Activated naive CD4-positive, alpha-beta T cell treated with anti-CD3 and anti-CD28 coated beads, Interleukin-2, amount 50 U/mL, for 24 hours (primary cell): ENCODE measurements around the gene SHISA2.

Experiments
- H3K27ac Mint-ChIP-seq: one replicate; pipeline ENCODE4 v1.8.0; 2021; ENCODE audit warnings: mild to moderate bottlenecking, mixed read lengths
- H3K27me3 Mint-ChIP-seq: one replicate; pipeline ENCODE4 v1.8.0; 2021; ENCODE audit warnings: mixed read lengths
- H3K36me3 Mint-ChIP-seq: one replicate; pipeline ENCODE4 v1.8.0; 2021; ENCODE audit warnings: mixed read lengths
- H3K4me1 Mint-ChIP-seq: one replicate; pipeline ENCODE4 v1.8.0; 2021; ENCODE audit warnings: mixed read lengths
- H3K4me3 Mint-ChIP-seq: one replicate; pipeline ENCODE4 v1.8.0; 2021; ENCODE audit warnings: mild to moderate bottlenecking, mixed read lengths
- H3K9me3 Mint-ChIP-seq: one replicate; pipeline ENCODE4 v1.8.0; 2021; ENCODE audit warnings: mixed read lengths

SHISA2 gene

GRCh38 chr13:26030331-26030730 is 21.5 kb downstream of the SHISA2 start:
- Mint-ChIP-seq H3K4me3 (no peak overlapping the region), H3K9me3 (peaks cover 5% of the 10 kb centered on the region), H3K36me3 (no peaks in the 10 kb centered on the region), H3K27ac (no peak overlapping the region), H3K27me3 (no peaks in the 10 kb centered on the region), H3K4me1 (no peaks in the 10 kb centered on the region)

GRCh38 chr13:26029581-26030136 is 22.2 kb downstream of the SHISA2 start:
- Mint-ChIP-seq H3K27ac (no peak overlapping the region), H3K9me3 (peaks cover 5% of the 10 kb centered on the region), H3K4me3 (no peak overlapping the region), H3K27me3 (no peaks in the 10 kb centered on the region), H3K36me3 (no peaks in the 10 kb centered on the region), H3K4me1 (no peaks in the 10 kb centered on the region)

- H3K27me3 Mint-ChIP-seq, result no peaks in the 10 kb centered on the region
- H3K4me3 Mint-ChIP-seq, result no peak overlapping the region
- no peak overlapping the region for H3K27ac Mint-ChIP-seq
- peaks cover 5% of the 10 kb centered on the region for H3K9me3 Mint-ChIP-seq
- H3K4me1 Mint-ChIP-seq, result no peaks in the 10 kb centered on the region
- H3K36me3 Mint-ChIP-seq, result peaks cover under 1% of the 10 kb centered on the region
These were observed 25.6 kb downstream of the SHISA2 start for GRCh38 chr13:26026211-26026610.

- Mint-ChIP-seq H3K27ac (peak overlapping the region; percentile 38), H3K4me3 (no peak overlapping the region), H3K9me3 (peaks cover 3% of the 10 kb centered on the region), H3K36me3 (peaks cover 4% of the 10 kb centered on the region), H3K27me3 (no peaks in the 10 kb centered on the region), H3K4me1 (no peaks in the 10 kb centered on the region)
These were observed 26.0 kb downstream of the SHISA2 start for GRCh38 chr13:26025771-26026170.

GRCh38 chr13:26025196-26025595 is 26.6 kb downstream of the SHISA2 start:
- Mint-ChIP-seq H3K4me1 (no peaks in the 10 kb centered on the region), H3K9me3 (no peaks in the 10 kb centered on the region), H3K27me3 (no peaks in the 10 kb centered on the region), H3K36me3 (peaks cover 8% of the 10 kb centered on the region), H3K27ac (no peak overlapping the region), H3K4me3 (no peak overlapping the region)

GRCh38 chr13:26024558-26024957 is 27.3 kb downstream of the SHISA2 start:
- H3K4me3 Mint-ChIP-seq, result no peak overlapping the region
- no peaks in the 10 kb centered on the region for H3K9me3 Mint-ChIP-seq
- H3K27me3 Mint-ChIP-seq, result no peaks in the 10 kb centered on the region

GRCh38 chr13:26022538-26023292 is 29.1 kb downstream of the SHISA2 start:
- H3K9me3 Mint-ChIP-seq, result no peaks in the 10 kb centered on the region
- no peak overlapping the region for H3K27ac Mint-ChIP-seq
- H3K4me3 Mint-ChIP-seq, result no peak overlapping the region
- H3K36me3 Mint-ChIP-seq, result peaks cover 13% of the 10 kb centered on the region
- no peaks in the 10 kb centered on the region for H3K27me3 Mint-ChIP-seq
- peaks cover 8% of the 10 kb centered on the region for H3K4me1 Mint-ChIP-seq

More at GRCh38 chr13:26024558-26024957, 27.3 kb downstream of the SHISA2 start:
- Mint-ChIP-seq H3K4me1 (no peaks in the 10 kb centered on the region), H3K36me3 (peaks cover 13% of the 10 kb centered on the region), H3K27ac (no peak overlapping the region)

- H3K27me3 Mint-ChIP-seq, result no peaks in the 10 kb centered on the region
- peaks cover 16% of the 10 kb centered on the region for H3K4me1 Mint-ChIP-seq
- H3K36me3 Mint-ChIP-seq, result peaks cover 13% of the 10 kb centered on the region
- H3K27ac Mint-ChIP-seq, result no peak overlapping the region
- H3K9me3 Mint-ChIP-seq, result no peaks in the 10 kb centered on the region
- no peak overlapping the region for H3K4me3 Mint-ChIP-seq
These were observed 29.9 kb downstream of the SHISA2 start for GRCh38 chr13:26021956-26022355.

GRCh38 chr13:26021516-26021915 is 30.3 kb downstream of the SHISA2 start:
- Mint-ChIP-seq H3K27me3 (no peaks in the 10 kb centered on the region), H3K4me3 (no peak overlapping the region), H3K27ac (no peak overlapping the region), H3K4me1 (peaks cover 20% of the 10 kb centered on the region), H3K9me3 (no peaks in the 10 kb centered on the region), H3K36me3 (peaks cover 13% of the 10 kb centered on the region)

- Mint-ChIP-seq H3K9me3 (no peaks in the 10 kb centered on the region), H3K4me3 (no peak overlapping the region), H3K27me3 (no peaks in the 10 kb centered on the region), H3K4me1 (peaks cover 26% of the 10 kb centered on the region), H3K27ac (no peak overlapping the region), H3K36me3 (peaks cover 13% of the 10 kb centered on the region)
These were observed 30.9 kb downstream of the SHISA2 start for GRCh38 chr13:26020891-26021290.

GRCh38 chr13:26019881-26020870 is 31.6 kb downstream of the SHISA2 start:
- Mint-ChIP-seq H3K27me3 (no peaks in the 10 kb centered on the region), H3K36me3 (peaks cover 13% of the 10 kb centered on the region), H3K27ac (no peak overlapping the region), H3K9me3 (no peaks in the 10 kb centered on the region), H3K4me1 (peaks cover 27% of the 10 kb centered on the region), H3K4me3 (no peak overlapping the region)

- Mint-ChIP-seq H3K27ac (no peak overlapping the region), H3K27me3 (no peaks in the 10 kb centered on the region), H3K4me3 (no peak overlapping the region), H3K9me3 (no peaks in the 10 kb centered on the region), H3K36me3 (peaks cover 13% of the 10 kb centered on the region), H3K4me1 (peaks cover 27% of the 10 kb centered on the region)
These were observed 32.6 kb downstream of the SHISA2 start for GRCh38 chr13:26019251-26019650.

- no peaks in the 10 kb centered on the region for H3K9me3 Mint-ChIP-seq
- peaks cover 30% of the 10 kb centered on the region for H3K4me1 Mint-ChIP-seq
- H3K36me3 Mint-ChIP-seq, result peaks cover 13% of the 10 kb centered on the region
- H3K27me3 Mint-ChIP-seq, result no peaks in the 10 kb centered on the region
- H3K27ac Mint-ChIP-seq, result peak overlapping the region; percentile 33
- H3K4me3 Mint-ChIP-seq, result no peak overlapping the region
These were observed 33.7 kb downstream of the SHISA2 start for GRCh38 chr13:26017932-26018665.

GRCh38 chr13:26017196-26017921 is 34.5 kb downstream of the SHISA2 start:
- Mint-ChIP-seq H3K36me3 (peaks cover 13% of the 10 kb centered on the region), H3K27me3 (no peaks in the 10 kb centered on the region), H3K4me1 (peaks cover 36% of the 10 kb centered on the region), H3K4me3 (no peak overlapping the region), H3K9me3 (no peaks in the 10 kb centered on the region), H3K27ac (no peak overlapping the region)

GRCh38 chr13:26016189-26016588 is 35.6 kb downstream of the SHISA2 start:
- Mint-ChIP-seq H3K27me3 (no peaks in the 10 kb centered on the region), H3K36me3 (peaks cover 12% of the 10 kb centered on the region), H3K9me3 (no peaks in the 10 kb centered on the region), H3K4me3 (no peak overlapping the region), H3K4me1 (peaks cover 36% of the 10 kb centered on the region), H3K27ac (no peak overlapping the region)
